Lower leg skin (tissue), 3 donors: ENCODE measurements around the gene FGD4.

Source experiments
- CTCF ChIP-seq, 3 donors: fragments of 450-650 bp; IDR thresholded peaks; one replicate each; pipeline ENCODE4 v1.5.1; 2016; ENCODE audit warnings: antibody characterized with exemption in 3 of 3, mild to moderate bottlenecking in 3 of 3, moderate library complexity in 2 of 3
- POLR2A ChIP-seq, 2 donors: fragments of 450-650 bp; IDR thresholded peaks; one replicate each; pipeline ENCODE4 v1.6.1; 2016 to 2017; ENCODE audit warnings: antibody characterized with exemption in 2 of 2, mild to moderate bottlenecking in 1 of 2, moderate library complexity in 1 of 2

GRCh38 chr12:32382226-32382625 lies 17.1 kb upstream of the FGD4 start:
- TF ChIP-seq CTCF (IDR thresholded peaks at IDR 0.05), result no peak
- no peak for TF ChIP-seq POLR2A (IDR thresholded peaks at IDR 0.05)
